Vagina (tissue), 2 donors: Measurements from ENCODE around the gene CIAPIN1. TPM values are rescaled to one million over a fixed set of nuclear protein-coding genes. Genes with fewer than 3 reads are reported as not detected.
A peak's percentile ranks its signal among the peaks of the same experiment; 100 is the strongest.

Source experiments
- DNase-seq, 2 donors: peaks; one replicate each; pipeline ENCODE4 v3.0.0-alpha.2; 2017; ENCODE audit errors: extremely low spot score in 2 of 2
- H3K27ac ChIP-seq: fragments of 200-600 bp; sonication (generic); one replicate; pipeline ENCODE4 v1.5.1; 2019
- H3K27me3 ChIP-seq: fragments of 200-600 bp; sonication (generic); one replicate; pipeline ENCODE4 v1.5.1; 2019
- H3K36me3 ChIP-seq, 2 donors: fragments of 200-600 bp; sonication (generic); one replicate each; pipeline ENCODE4 v1.5.1; 2017 to 2019
- H3K4me1 ChIP-seq: fragments of 200-600 bp; sonication (generic); one replicate; pipeline ENCODE4 v1.5.1; 2019
- H3K4me3 ChIP-seq, 2 donors: fragments of 200-600 bp; sonication (generic); 1 replicate in 1 of 2; 2 replicates in 1 of 2; pipeline ENCODE4 v1.5.1; 2016 to 2019
- H3K9me3 ChIP-seq: fragments of 200-600 bp; sonication (generic); one replicate; pipeline ENCODE4 v1.5.1; 2019
- CTCF ChIP-seq, 3 experiments: fragments of 450-650 bp in 2 of 3; fragments of 200-600 bp in 1 of 3; sonication (generic) in 1 of 3; IDR thresholded peaks; one replicate each; pipeline ENCODE4 v1.5.1; 2017 to 2019; ENCODE audit warnings: antibody characterized with exemption in 3 of 3, mild to moderate bottlenecking in 2 of 3, moderate library complexity in 2 of 3
- POLR2A ChIP-seq, 2 donors: fragments of 450-650 bp; IDR thresholded peaks; one replicate each; pipeline ENCODE4 v1.6.1; 2017; ENCODE audit warnings: antibody characterized with exemption in 2 of 2, mild to moderate bottlenecking in 2 of 2, moderate library complexity in 2 of 2
- POLR2AphosphoS5 ChIP-seq, 2 donors: sonication (generic); formaldehyde crosslinking; IDR thresholded peaks; one replicate each; pipeline ENCODE4 v1.9.0; 2017; ENCODE audit warnings: antibody characterized with exemption in 2 of 2, mild to moderate bottlenecking in 2 of 2, low read depth in 1 of 2; ENCODE audit not compliant: insufficient read depth in 1 of 2
- intact Hi-C: fragments of 100-400 bp; cut with DNase I; formaldehyde crosslinking; loops from one replicate; pipeline ENCODE4 v1.15.1; 2023
- total RNA-seq: library from RNA; depleted of rRNA; stranded (reverse); fragments of >200 nt; gene quantifications from one replicate; pipeline ENCODE4 v1.2.3, GENCODE V29; 2016

The CIAPIN1 gene
- total RNA-seq, 1 donor from 2014 or later, result 28.0 TPM

GRCh38 chr16:57475711-57476339 is 28.6 kb upstream of the CIAPIN1 start:
- no peak overlapping the region for H3K27ac ChIP-seq

GRCh38 chr16:57474671-57475661 is 27.8 kb upstream of the CIAPIN1 start:
- Histone ChIP-seq H3K4me1 (peaks cover 69% of the 10 kb centered on the region), H3K4me3 (no peak overlapping the region), H3K27me3 (no peaks in the 10 kb centered on the region), H3K9me3 (no peaks in the 10 kb centered on the region), H3K36me3 (peaks cover 0 to 28% of the 10 kb centered on the region in 2 donors), H3K27ac (no peak overlapping the region)
- no peak for DNase-seq
- no peak for TF ChIP-seq POLR2AphosphoS5 (IDR thresholded peaks at IDR 0.05; ENCODE audit: insufficient read depth in 1 of 2, low read depth in 1 of 2)
- no peak for TF ChIP-seq POLR2A (IDR thresholded peaks at IDR 0.05)
- TF ChIP-seq CTCF (IDR thresholded peaks at IDR 0.05), result no peak
- intact Hi-C loops, result no loop called here

More at GRCh38 chr16:57475711-57476339, 28.6 kb upstream of the CIAPIN1 start:
- intact Hi-C loops, result no loop called here
- peaks cover 69% of the 10 kb centered on the region for H3K4me1 ChIP-seq
- no peak overlapping the region for H3K4me3 ChIP-seq
- peaks cover 0 to 20% of the 10 kb centered on the region in 2 donors for H3K36me3 ChIP-seq
- no peaks in the 10 kb centered on the region for H3K27me3 ChIP-seq
- TF ChIP-seq CTCF (IDR thresholded peaks at IDR 0.05), result peak in 1 of 3 experiments; percentile 21
- no peak for TF ChIP-seq POLR2A (IDR thresholded peaks at IDR 0.05)
- no peak for TF ChIP-seq POLR2AphosphoS5 (IDR thresholded peaks at IDR 0.05; ENCODE audit: insufficient read depth in 1 of 2, low read depth in 1 of 2)
- H3K9me3 ChIP-seq, result no peaks in the 10 kb centered on the region
- no peak for DNase-seq

- Histone ChIP-seq H3K9me3 (no peaks in the 10 kb centered on the region), H3K4me1 (peaks cover 63% of the 10 kb centered on the region), H3K27me3 (no peaks in the 10 kb centered on the region), H3K27ac (no peak overlapping the region), H3K36me3 (peaks cover 0 to 39% of the 10 kb centered on the region in 2 donors), H3K4me3 (no peak overlapping the region)
- DNase-seq, result no peak
- TF ChIP-seq CTCF (IDR thresholded peaks at IDR 0.05) (no peak), POLR2AphosphoS5 (IDR thresholded peaks at IDR 0.05; ENCODE audit: insufficient read depth in 1 of 2, low read depth in 1 of 2) (no peak), POLR2A (IDR thresholded peaks at IDR 0.05) (no peak)
- intact Hi-C loops, result no loop called here
Measured at GRCh38 chr16:57473906-57474305, 26.7 kb upstream of the CIAPIN1 start.

GRCh38 chr16:57473176-57473840 is 26.1 kb upstream of the CIAPIN1 start:
- intact Hi-C loops, result no loop called here
- Histone ChIP-seq H3K36me3 (peaks cover 0 to 45% of the 10 kb centered on the region in 2 donors), H3K9me3 (no peaks in the 10 kb centered on the region), H3K4me1 (peaks cover 57% of the 10 kb centered on the region), H3K27ac (no peak overlapping the region), H3K27me3 (no peaks in the 10 kb centered on the region), H3K4me3 (no peak overlapping the region)
- no peak for TF ChIP-seq POLR2A (IDR thresholded peaks at IDR 0.05)
- TF ChIP-seq POLR2AphosphoS5 (IDR thresholded peaks at IDR 0.05; ENCODE audit: insufficient read depth in 1 of 2, low read depth in 1 of 2), result no peak
- no peak for TF ChIP-seq CTCF (IDR thresholded peaks at IDR 0.05)
- no peak for DNase-seq
